Pancreas (tissue), 10 donors: Measurements from ENCODE around the gene TIGIT. TPM values are rescaled to one million over a fixed set of nuclear protein-coding genes. Genes with fewer than 3 reads are reported as not detected.
A peak's percentile ranks its signal among the peaks of the same experiment; 100 is the strongest.

Experiments used
- ATAC-seq, 4 donors: fragments of 200-7000 bp; cut with Tn5 transposase; one replicate each; pipeline versions ENCODE4 v1.8.0 to v1.9.1; 2020; ENCODE audit warnings: mild to moderate bottlenecking in 4 of 4, moderate library complexity in 4 of 4
- DNase-seq, 6 donors: peaks; one replicate each; pipeline ENCODE4 v3.0.0-alpha.2; 2020
- FAIRE-seq: peaks from 2 replicates; lab custom pipeline; 2012; peaks lifted over from hg19 to GRCh38; lab: Jason Lieb, UNC
- H3K27ac ChIP-seq, 4 donors: fragments of 200-600 bp; sonication (generic); 1 replicate in 3 of 4; 2 replicates in 1 of 4; pipeline versions ENCODE4 v1.5.0 to v1.8.0; 2020
- H3K27me3 ChIP-seq, 4 donors: fragments of 200-600 bp; one replicate each; pipeline ENCODE4 v1.8.0; 2021
- H3K36me3 ChIP-seq, 3 donors: fragments of 200-600 bp; sonication (generic) in 1 of 3; one replicate each; pipeline versions ENCODE4 v1.5.0 to v1.8.0; 2020 to 2021
- H3K4me1 ChIP-seq, 3 donors: fragments of 200-600 bp; one replicate each; pipeline ENCODE4 v1.8.0; 2021
- H3K4me3 ChIP-seq, 4 donors: fragments of 200-600 bp; sonication (generic) in 2 of 4; one replicate each; pipeline versions ENCODE4 v1.5.0 to v1.8.0; 2020 to 2021
- H3K9me3 ChIP-seq, 4 donors: fragments of 200-600 bp; one replicate each; pipeline ENCODE4 v1.8.0; 2021
- WGBS, 2 donors: extraction: QIAGEN DNeasy Blood & Tissue Kit; methylation state at CpG; one replicate each; pipeline ENCODE4 v1.1.7; 2013; 5-methylcytosine and 5-hydroxymethylcytosine counted together
- intact Hi-C, 3 donors: fragments of 100-400 bp; cut with DNase I; formaldehyde crosslinking; loops; one replicate each; pipeline versions ENCODE4 v1.11.1 to v1.14.2; 2022
- polyA plus RNA-seq, 2 donors: library from polyadenylated mRNA; stranded (reverse); fragments of 200-250 nt; gene quantifications; one replicate each; pipeline ENCODE4 v1.2.3, GENCODE V29; 2013
- total RNA-seq, 6 donors: library from RNA; stranded (reverse); fragmentation: NEBNext Ultra II Directional in 4 of 6; extraction: Animal tissue kit (Norgen Biotek cat#: 25700) in 4 of 6; gene quantifications; one replicate each; pipeline versions ENCODE4 v1.2.1 to v1.2.4, GENCODE V29; 2021 to 2023
- TF ChIP-seq, protein P1 (sequence below), 4 donors: fragments of 200-600 bp; sonication (generic) in 3 of 4; IDR thresholded peaks; one replicate each; pipeline versions ENCODE4 v1.5.0 to v1.8.0; 2021; ENCODE audit warnings: antibody characterized with exemption in 4 of 4
- donor health status: healthy with polysubstance abuse.
- donor health status: DM: no; HTN: no; CAD: no; lungs with moderate emphysema.
- donor health status: DM: no; HTN: no; CAD: no.
- donor health status: control.
- donor health status: control.
- donor health status: Bipolar disorder and iron deficiency.
- donor health status: DM: yes; HTN: yes; CAD: no.
- donor health status: DM: no; HTN: no; CAD: no.
- donor health status: DM: no; HTN: no; CAD: no.
- donor health status: DM: yes; HTN: yes; CAD: no.

TIGIT gene
- total and polyA plus RNA-seq, 8 donors, result 0.05 to 0.34 (median 0.19) TPM; not detected in 3

DNA sequence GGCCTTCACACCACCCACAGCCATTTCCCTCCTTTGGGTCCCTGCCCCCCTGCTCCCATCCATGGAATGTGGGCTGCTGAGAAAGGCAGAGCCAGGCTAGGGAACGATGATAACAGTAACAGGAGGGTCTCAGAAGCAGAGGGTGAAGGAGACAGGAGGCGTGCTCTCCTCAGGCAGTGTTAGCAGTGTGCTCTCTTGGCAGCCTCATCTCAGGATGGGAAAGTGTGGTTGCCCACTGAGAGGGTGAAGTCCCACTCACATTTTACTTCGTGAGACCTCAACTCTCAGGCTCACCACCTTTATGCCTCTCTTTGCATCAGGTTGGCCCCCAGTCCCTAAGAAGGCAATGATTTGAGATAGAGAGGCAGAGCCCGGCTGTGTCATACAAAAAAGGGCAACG, 24.5 kb downstream of the TIGIT start:
- no peak for ATAC-seq
- intact Hi-C loops, result no loop called here
- no peak for DNase-seq
- Histone ChIP-seq H3K36me3 (no peaks in the 10 kb centered on the region), H3K4me3 (no peak overlapping the region), H3K4me1 (peaks cover 0 to 4% (median 0%) of the 10 kb centered on the region in 3 donors), H3K27ac (no peak overlapping the region), H3K27me3 (no peaks in the 10 kb centered on the region), H3K9me3 (no peaks in the 10 kb centered on the region)
- TF ChIP-seq, protein P1, sequence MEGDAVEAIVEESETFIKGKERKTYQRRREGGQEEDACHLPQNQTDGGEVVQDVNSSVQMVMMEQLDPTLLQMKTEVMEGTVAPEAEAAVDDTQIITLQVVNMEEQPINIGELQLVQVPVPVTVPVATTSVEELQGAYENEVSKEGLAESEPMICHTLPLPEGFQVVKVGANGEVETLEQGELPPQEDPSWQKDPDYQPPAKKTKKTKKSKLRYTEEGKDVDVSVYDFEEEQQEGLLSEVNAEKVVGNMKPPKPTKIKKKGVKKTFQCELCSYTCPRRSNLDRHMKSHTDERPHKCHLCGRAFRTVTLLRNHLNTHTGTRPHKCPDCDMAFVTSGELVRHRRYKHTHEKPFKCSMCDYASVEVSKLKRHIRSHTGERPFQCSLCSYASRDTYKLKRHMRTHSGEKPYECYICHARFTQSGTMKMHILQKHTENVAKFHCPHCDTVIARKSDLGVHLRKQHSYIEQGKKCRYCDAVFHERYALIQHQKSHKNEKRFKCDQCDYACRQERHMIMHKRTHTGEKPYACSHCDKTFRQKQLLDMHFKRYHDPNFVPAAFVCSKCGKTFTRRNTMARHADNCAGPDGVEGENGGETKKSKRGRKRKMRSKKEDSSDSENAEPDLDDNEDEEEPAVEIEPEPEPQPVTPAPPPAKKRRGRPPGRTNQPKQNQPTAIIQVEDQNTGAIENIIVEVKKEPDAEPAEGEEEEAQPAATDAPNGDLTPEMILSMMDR (IDR thresholded peaks at IDR 0.05), result no peak
- FAIRE-seq, result no peak
- 94 to 97% methylated on average over 5 of the region's 5 CpGs for WGBS, 2 donors

DNA sequence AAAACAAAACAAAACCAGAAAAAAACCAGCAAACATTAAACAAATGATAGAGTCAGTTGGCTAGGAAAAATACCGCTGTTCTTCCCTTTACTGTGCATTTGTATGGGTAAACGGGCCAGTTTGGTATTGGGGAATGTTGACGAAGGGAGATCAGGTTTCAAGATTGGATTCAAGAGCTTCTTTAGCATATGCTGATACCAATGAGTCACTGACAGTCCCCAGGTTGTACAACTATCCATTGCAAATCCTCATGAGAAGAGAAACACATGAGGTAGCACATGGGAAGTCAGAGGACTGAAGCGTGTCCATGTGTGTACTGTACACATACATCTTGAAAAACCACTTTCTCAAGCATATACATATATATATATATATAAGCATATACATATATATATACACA, 25.6 kb downstream of the TIGIT start:
- intact Hi-C loops, result no loop called here
- WGBS, 2 donors, result 83 to 85% methylated on average over 4 of the region's 4 CpGs
- peak in 2 of 4 donors; percentile 16 to 39 for ATAC-seq
- no peak overlapping the region for H3K27ac ChIP-seq
- H3K36me3 ChIP-seq, result no peaks in the 10 kb centered on the region
- no peaks in the 10 kb centered on the region for H3K27me3 ChIP-seq
- no peak for DNase-seq
- TF ChIP-seq, protein P1 (IDR thresholded peaks at IDR 0.05), result no peak
- no peak overlapping the region for H3K4me3 ChIP-seq
- peaks cover 0 to 3% (median 0%) of the 10 kb centered on the region in 3 donors for H3K4me1 ChIP-seq
- FAIRE-seq, result no peak
- no peaks in the 10 kb centered on the region for H3K9me3 ChIP-seq

DNA sequence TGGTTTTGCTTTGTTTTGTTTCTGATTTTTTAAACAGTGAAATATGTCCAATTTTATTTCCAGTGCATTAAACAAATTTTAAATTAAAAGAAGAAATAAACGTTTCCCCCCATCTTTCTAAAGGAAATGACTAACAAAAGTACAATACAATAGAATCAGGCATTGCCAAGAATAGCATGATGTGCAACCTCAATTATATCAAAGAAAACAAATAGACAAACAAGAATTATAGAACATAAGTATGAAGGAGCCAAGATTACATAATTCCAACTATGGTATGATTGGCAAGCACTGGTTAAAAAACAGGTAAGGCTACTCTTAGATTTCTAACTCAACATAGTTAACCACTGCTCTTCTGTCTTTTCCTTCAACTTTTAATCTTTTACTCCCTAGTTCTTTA, 26.4 kb downstream of the TIGIT start:
- TF ChIP-seq, protein P1 (IDR thresholded peaks at IDR 0.05), result no peak
- H3K36me3 ChIP-seq, result no peaks in the 10 kb centered on the region
- no peaks in the 10 kb centered on the region for H3K9me3 ChIP-seq
- H3K4me1 ChIP-seq, result no peaks in the 10 kb centered on the region
- no peak overlapping the region for H3K27ac ChIP-seq
- intact Hi-C loops, result no loop called here
- no peak for ATAC-seq
- no peak for FAIRE-seq
- no peaks in the 10 kb centered on the region for H3K27me3 ChIP-seq
- DNase-seq, result no peak
- H3K4me3 ChIP-seq, result no peak overlapping the region
- WGBS, 2 donors, result 68 to 80% methylated on average over 1 of the region's 1 CpG

DNA sequence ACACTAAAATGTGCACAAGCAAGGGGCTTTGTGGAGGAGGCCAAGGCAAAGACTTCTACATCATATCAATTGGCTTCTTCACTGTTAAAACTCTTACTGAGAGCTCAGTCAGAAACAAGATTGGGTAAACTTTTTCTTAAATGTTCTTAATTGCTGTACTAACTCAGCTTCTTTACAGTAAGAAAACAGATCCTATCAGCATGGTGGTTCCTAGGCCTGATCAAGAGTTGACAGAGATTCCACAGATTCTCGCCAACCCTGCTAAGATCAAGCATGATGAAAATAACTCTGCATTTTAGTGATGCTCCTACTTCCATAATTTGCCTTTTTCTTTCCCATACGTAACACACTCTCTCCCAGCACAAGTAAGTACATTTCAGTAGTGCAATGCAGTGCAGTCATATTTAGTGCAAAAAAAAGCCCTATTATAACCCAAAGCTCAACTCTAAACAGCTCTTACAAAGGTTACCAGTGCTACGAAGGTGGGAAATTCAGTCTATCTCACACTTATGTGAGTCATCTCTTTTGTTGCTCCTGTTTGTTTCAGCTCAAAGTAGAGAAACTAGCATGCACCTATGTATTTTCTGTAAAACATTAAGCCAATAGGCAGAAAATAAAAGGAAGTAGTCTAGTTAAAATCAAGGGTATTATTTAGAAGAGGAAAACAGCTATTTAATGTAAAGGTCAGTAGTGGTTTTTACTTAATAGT, 29.9 kb downstream of the TIGIT start:
- intact Hi-C loops, result no loop called here
- ATAC-seq, result no peak
- WGBS, 2 donors, result 94 to 96% methylated on average over 3 of the region's 3 CpGs

More for the DNA sequence above, 29.9 kb downstream of the TIGIT start:
- TF ChIP-seq, protein P1 (IDR thresholded peaks at IDR 0.05), result no peak
- no peak overlapping the region for H3K27ac ChIP-seq
- H3K27me3 ChIP-seq, result no peaks in the 10 kb centered on the region
- H3K36me3 ChIP-seq, result peaks cover 0 to 5% (median 0%) of the 10 kb centered on the region in 3 donors
- no peaks in the 10 kb centered on the region for H3K4me1 ChIP-seq
- H3K4me3 ChIP-seq, result no peak overlapping the region
- FAIRE-seq (no peak), DNase-seq (no peak)
- no peaks in the 10 kb centered on the region for H3K9me3 ChIP-seq
